ENCODE measurements around the gene STK38.

Gene STK38

GRCh38 chr6:36523936-36524499 is 23.3 kb downstream of the STK38 start:
- Histone ChIP-seq H3K4me3 (ENCODE audit: low read length in 2 of 2) (no peak overlapping the region), H3K4me1 (ENCODE audit: control insufficient read depth in 2 of 2, insufficient read depth in 2 of 2, low read length in 2 of 2) (peaks cover 0 to 3% of the 10 kb centered on the region in 2 donors), H3K36me3 (ENCODE audit: control insufficient read depth in 2 of 2, insufficient read depth in 2 of 2, low read length in 2 of 2) (peaks cover 46 to 68% of the 10 kb centered on the region in 2 donors), H3K27me3 (ENCODE audit: control insufficient read depth in 2 of 2, insufficient read depth in 2 of 2, low read length in 2 of 2) (no peaks in the 10 kb centered on the region), H3K9me3 (ENCODE audit: control insufficient read depth in 2 of 2, low read length in 2 of 2) (no peaks in the 10 kb centered on the region), H3K9ac (ENCODE audit: low read depth in 1 of 2, low read length in 2 of 2) (no peak overlapping the region), H3K27ac (ENCODE audit: low read depth in 2 of 2, low read length in 2 of 2) (no peak overlapping the region)

DNA sequence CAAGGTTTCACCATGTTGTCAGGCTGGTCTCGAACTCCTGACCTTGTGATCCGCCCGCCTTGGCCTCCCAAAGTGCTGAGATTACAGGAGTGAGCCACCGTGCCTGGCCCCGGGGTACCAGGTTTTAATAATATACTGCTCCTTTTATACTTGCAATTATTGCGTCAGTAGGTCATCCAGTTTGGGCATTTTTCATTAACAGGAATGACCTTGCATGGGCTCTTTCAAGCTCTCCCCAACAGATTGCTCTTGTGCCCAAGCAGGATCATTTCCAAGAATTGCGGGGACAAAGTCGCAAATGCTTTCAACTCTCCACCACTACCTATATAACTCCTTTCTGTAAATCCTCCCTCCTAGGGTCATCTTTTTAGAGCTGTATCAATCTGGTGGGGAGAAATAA is 23.8 kb downstream of the STK38 start:
- H3K9me3 ChIP-seq (ENCODE audit: control insufficient read depth in 2 of 2, low read length in 2 of 2), result no peaks in the 10 kb centered on the region
- H3K4me1 ChIP-seq (ENCODE audit: control insufficient read depth in 2 of 2, insufficient read depth in 2 of 2, low read length in 2 of 2), result peaks cover 0 to 3% of the 10 kb centered on the region in 2 donors
- H3K9ac ChIP-seq (ENCODE audit: low read depth in 1 of 2, low read length in 2 of 2), result no peak overlapping the region
- no peak overlapping the region for H3K4me3 ChIP-seq (ENCODE audit: low read length in 2 of 2)
- H3K27me3 ChIP-seq (ENCODE audit: control insufficient read depth in 2 of 2, insufficient read depth in 2 of 2, low read length in 2 of 2), result no peaks in the 10 kb centered on the region
- no peak overlapping the region for H3K27ac ChIP-seq (ENCODE audit: low read depth in 2 of 2, low read length in 2 of 2)
- peaks cover 50 to 68% of the 10 kb centered on the region in 2 donors for H3K36me3 ChIP-seq (ENCODE audit: control insufficient read depth in 2 of 2, insufficient read depth in 2 of 2, low read length in 2 of 2)

DNA sequence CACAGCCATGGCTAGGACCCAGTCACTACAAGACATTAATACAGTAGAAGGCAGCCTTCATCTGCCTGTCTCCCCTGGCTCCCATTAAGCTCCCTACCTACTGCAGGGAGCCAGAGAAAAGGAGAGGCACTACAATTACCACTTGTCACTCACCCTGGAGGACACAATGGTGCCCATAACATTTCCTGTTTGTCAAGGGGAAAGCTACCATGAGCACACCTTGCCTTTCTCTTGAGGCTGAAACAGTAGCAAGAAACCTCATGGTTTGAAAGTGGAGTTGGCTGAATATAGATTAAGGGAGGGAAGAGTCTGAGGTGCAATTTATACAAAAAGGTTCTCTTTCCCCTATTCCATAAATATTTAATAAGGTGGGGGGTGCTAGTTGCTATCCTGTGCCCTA is 27.9 kb downstream of the STK38 start:
- no peak overlapping the region for H3K27ac ChIP-seq (ENCODE audit: low read depth in 2 of 2, low read length in 2 of 2)
- no peaks in the 10 kb centered on the region for H3K27me3 ChIP-seq (ENCODE audit: control insufficient read depth in 2 of 2, insufficient read depth in 2 of 2, low read length in 2 of 2)
- H3K9ac ChIP-seq (ENCODE audit: low read depth in 1 of 2, low read length in 2 of 2), result no peak overlapping the region
- H3K36me3 ChIP-seq (ENCODE audit: control insufficient read depth in 2 of 2, insufficient read depth in 2 of 2, low read length in 2 of 2), result peaks cover 47 to 69% of the 10 kb centered on the region in 2 donors
- no peak overlapping the region for H3K4me3 ChIP-seq (ENCODE audit: low read length in 2 of 2)
- no peaks in the 10 kb centered on the region for H3K9me3 ChIP-seq (ENCODE audit: control insufficient read depth in 2 of 2, low read length in 2 of 2)
- peaks cover 20 to 23% of the 10 kb centered on the region in 2 donors for H3K4me1 ChIP-seq (ENCODE audit: control insufficient read depth in 2 of 2, insufficient read depth in 2 of 2, low read length in 2 of 2)

GRCh38 chr6:36517408-36517807 is 29.9 kb downstream of the STK38 start:
- Histone ChIP-seq H3K9me3 (ENCODE audit: control insufficient read depth in 2 of 2, low read length in 2 of 2) (no peaks in the 10 kb centered on the region), H3K27ac (ENCODE audit: low read depth in 2 of 2, low read length in 2 of 2) (no peak overlapping the region), H3K36me3 (ENCODE audit: control insufficient read depth in 2 of 2, insufficient read depth in 2 of 2, low read length in 2 of 2) (peaks cover 37 to 54% of the 10 kb centered on the region in 2 donors), H3K9ac (ENCODE audit: low read depth in 1 of 2, low read length in 2 of 2) (no peak overlapping the region), H3K4me3 (ENCODE audit: low read length in 2 of 2) (no peak overlapping the region), H3K27me3 (ENCODE audit: control insufficient read depth in 2 of 2, insufficient read depth in 2 of 2, low read length in 2 of 2) (no peaks in the 10 kb centered on the region), H3K4me1 (ENCODE audit: control insufficient read depth in 2 of 2, insufficient read depth in 2 of 2, low read length in 2 of 2) (peaks cover 20 to 26% of the 10 kb centered on the region in 2 donors)

DNA sequence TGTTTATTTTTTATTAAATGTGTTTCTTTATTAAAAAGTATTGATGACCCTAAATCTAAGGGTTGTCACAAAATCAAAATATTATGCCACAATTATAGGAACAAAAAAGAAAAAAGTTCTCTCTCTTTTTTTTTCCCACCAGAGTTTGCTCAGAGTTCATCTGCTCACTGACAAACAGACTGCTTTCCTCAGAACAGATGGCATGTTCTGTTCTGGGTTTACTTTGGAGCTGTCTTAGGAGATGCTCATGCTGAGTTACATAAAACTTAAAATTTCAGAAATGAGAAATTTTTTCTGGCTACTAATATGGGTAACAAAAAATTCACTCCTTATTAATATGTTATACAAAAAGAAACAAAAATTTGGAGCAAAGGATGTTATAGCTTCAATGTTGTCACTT is 30.3 kb downstream of the STK38 start:
- H3K9me3 ChIP-seq (ENCODE audit: control insufficient read depth in 2 of 2, low read length in 2 of 2), result no peaks in the 10 kb centered on the region
- no peak overlapping the region for H3K27ac ChIP-seq (ENCODE audit: low read depth in 2 of 2, low read length in 2 of 2)
- no peak overlapping the region for H3K9ac ChIP-seq (ENCODE audit: low read depth in 1 of 2, low read length in 2 of 2)
- H3K4me1 ChIP-seq (ENCODE audit: control insufficient read depth in 2 of 2, insufficient read depth in 2 of 2, low read length in 2 of 2), result peaks cover 23 to 31% of the 10 kb centered on the region in 2 donors
- no peak overlapping the region for H3K4me3 ChIP-seq (ENCODE audit: low read length in 2 of 2)
- no peaks in the 10 kb centered on the region for H3K27me3 ChIP-seq (ENCODE audit: control insufficient read depth in 2 of 2, insufficient read depth in 2 of 2, low read length in 2 of 2)
- H3K36me3 ChIP-seq (ENCODE audit: control insufficient read depth in 2 of 2, insufficient read depth in 2 of 2, low read length in 2 of 2), result peaks cover 33 to 54% of the 10 kb centered on the region in 2 donors

DNA sequence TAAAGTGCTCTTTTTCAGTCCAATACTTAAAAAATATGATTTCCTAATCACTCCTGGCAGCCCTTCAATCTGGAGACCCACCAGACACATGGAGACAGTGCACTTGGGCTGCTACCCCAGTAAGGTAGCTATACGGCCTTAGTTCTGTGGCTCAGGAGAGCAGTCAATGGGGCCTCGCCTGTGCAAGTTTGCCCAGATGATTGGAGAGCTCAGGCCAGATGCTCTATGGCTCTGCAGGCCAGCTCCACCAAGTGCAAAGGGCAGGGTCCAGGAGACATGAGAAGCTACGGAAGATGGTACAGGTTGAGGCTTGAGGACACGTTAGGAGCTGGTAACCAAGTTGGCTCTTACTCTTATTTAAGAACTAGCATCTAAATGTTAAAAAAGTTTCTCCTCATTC is 30.7 kb downstream of the STK38 start:
- Histone ChIP-seq H3K36me3 (ENCODE audit: control insufficient read depth in 2 of 2, insufficient read depth in 2 of 2, low read length in 2 of 2) (peaks cover 29 to 52% of the 10 kb centered on the region in 2 donors), H3K4me3 (ENCODE audit: low read length in 2 of 2) (no peak overlapping the region), H3K9ac (ENCODE audit: low read depth in 1 of 2, low read length in 2 of 2) (peak overlapping the region in 1 of 2 donors; percentile 24), H3K4me1 (ENCODE audit: control insufficient read depth in 2 of 2, insufficient read depth in 2 of 2, low read length in 2 of 2) (peaks cover 23 to 32% of the 10 kb centered on the region in 2 donors), H3K27ac (ENCODE audit: low read depth in 2 of 2, low read length in 2 of 2) (peak overlapping the region in 1 of 2 donors; percentile 82), H3K27me3 (ENCODE audit: control insufficient read depth in 2 of 2, insufficient read depth in 2 of 2, low read length in 2 of 2) (no peaks in the 10 kb centered on the region), H3K9me3 (ENCODE audit: control insufficient read depth in 2 of 2, low read length in 2 of 2) (no peaks in the 10 kb centered on the region)

GRCh38 chr6:36515844-36516243 is 31.4 kb downstream of the STK38 start:
- Histone ChIP-seq H3K4me1 (ENCODE audit: control insufficient read depth in 2 of 2, insufficient read depth in 2 of 2, low read length in 2 of 2) (peaks cover 28 to 33% of the 10 kb centered on the region in 2 donors), H3K9me3 (ENCODE audit: control insufficient read depth in 2 of 2, low read length in 2 of 2) (no peaks in the 10 kb centered on the region), H3K27ac (ENCODE audit: low read depth in 2 of 2, low read length in 2 of 2) (peak overlapping the region; percentile 82 to 89), H3K36me3 (ENCODE audit: control insufficient read depth in 2 of 2, insufficient read depth in 2 of 2, low read length in 2 of 2) (peaks cover 28 to 47% of the 10 kb centered on the region in 2 donors), H3K4me3 (ENCODE audit: low read length in 2 of 2) (no peak overlapping the region), H3K9ac (ENCODE audit: low read depth in 1 of 2, low read length in 2 of 2) (no peak overlapping the region), H3K27me3 (ENCODE audit: control insufficient read depth in 2 of 2, insufficient read depth in 2 of 2, low read length in 2 of 2) (no peaks in the 10 kb centered on the region)

- peaks cover 19 to 46% of the 10 kb centered on the region in 2 donors for H3K36me3 ChIP-seq (ENCODE audit: control insufficient read depth in 2 of 2, insufficient read depth in 2 of 2, low read length in 2 of 2)
- no peaks in the 10 kb centered on the region for H3K27me3 ChIP-seq (ENCODE audit: control insufficient read depth in 2 of 2, insufficient read depth in 2 of 2, low read length in 2 of 2)
- no peaks in the 10 kb centered on the region for H3K9me3 ChIP-seq (ENCODE audit: control insufficient read depth in 2 of 2, low read length in 2 of 2)
- H3K4me1 ChIP-seq (ENCODE audit: control insufficient read depth in 2 of 2, insufficient read depth in 2 of 2, low read length in 2 of 2), result peaks cover 35 to 42% of the 10 kb centered on the region in 2 donors
- H3K9ac ChIP-seq (ENCODE audit: low read depth in 1 of 2, low read length in 2 of 2), result peak overlapping the region in 1 of 2 donors; percentile 51
- H3K27ac ChIP-seq (ENCODE audit: low read depth in 2 of 2, low read length in 2 of 2), result peak overlapping the region; percentile 82 to 89
- peak overlapping the region in 1 of 2 donors; percentile 16 for H3K4me3 ChIP-seq (ENCODE audit: low read length in 2 of 2)
Observed at GRCh38 chr6:36514554-36515456, 32.5 kb downstream of the STK38 start.

DNA sequence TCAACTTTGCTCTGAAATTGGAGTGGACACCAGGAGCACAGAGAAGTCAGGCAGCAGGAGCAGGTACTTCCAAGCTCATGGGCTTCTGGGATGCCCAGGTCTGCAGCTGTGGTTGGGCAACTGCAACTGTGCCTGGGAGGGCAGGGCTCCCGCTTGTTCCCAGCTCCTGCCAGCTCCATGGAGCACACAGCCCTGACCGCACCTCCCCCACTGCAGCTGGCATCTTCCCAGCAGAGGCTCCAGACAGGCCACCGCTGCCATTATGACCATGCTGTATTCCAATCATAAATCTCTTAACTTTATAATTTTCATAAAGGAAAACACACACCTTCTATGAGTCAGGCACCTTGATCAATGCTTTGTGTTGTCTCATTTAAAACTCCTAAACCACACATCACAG is 36.9 kb downstream of the STK38 start:
- Histone ChIP-seq H3K9me3 (ENCODE audit: control insufficient read depth in 2 of 2, low read length in 2 of 2) (no peaks in the 10 kb centered on the region), H3K36me3 (ENCODE audit: control insufficient read depth in 2 of 2, insufficient read depth in 2 of 2, low read length in 2 of 2) (peaks cover 12 to 33% of the 10 kb centered on the region in 2 donors), H3K27me3 (ENCODE audit: control insufficient read depth in 2 of 2, insufficient read depth in 2 of 2, low read length in 2 of 2) (no peaks in the 10 kb centered on the region), H3K27ac (ENCODE audit: low read depth in 2 of 2, low read length in 2 of 2) (peak overlapping the region; percentile 63 to 88), H3K4me3 (ENCODE audit: low read length in 2 of 2) (no peak overlapping the region), H3K4me1 (ENCODE audit: control insufficient read depth in 2 of 2, insufficient read depth in 2 of 2, low read length in 2 of 2) (peaks cover 30 to 52% of the 10 kb centered on the region in 2 donors), H3K9ac (ENCODE audit: low read depth in 1 of 2, low read length in 2 of 2) (peak overlapping the region in 1 of 2 donors; percentile 43)

DNA sequence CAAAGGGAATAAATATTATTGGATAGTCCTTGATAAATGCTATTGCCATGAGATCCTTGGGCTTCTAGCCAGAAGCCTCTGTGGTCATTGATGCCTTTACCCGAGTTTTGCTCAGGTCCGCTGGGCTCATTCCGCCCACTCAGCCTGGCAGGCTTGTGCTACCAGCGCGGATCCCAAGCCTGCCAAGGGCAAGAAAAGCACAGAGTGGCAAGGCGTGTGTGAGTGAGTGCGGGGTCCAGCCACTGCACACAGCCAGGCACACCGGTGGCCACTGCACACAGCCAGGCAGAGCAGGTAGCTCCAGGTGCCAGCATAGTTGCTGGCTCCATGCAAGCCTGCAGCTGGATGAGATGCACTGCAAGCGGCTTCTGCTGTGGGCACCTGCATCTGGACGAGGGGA is 38.7 kb downstream of the STK38 start:
- no peaks in the 10 kb centered on the region for H3K9me3 ChIP-seq (ENCODE audit: control insufficient read depth in 2 of 2, low read length in 2 of 2)
- H3K27me3 ChIP-seq (ENCODE audit: control insufficient read depth in 2 of 2, insufficient read depth in 2 of 2, low read length in 2 of 2), result no peaks in the 10 kb centered on the region
- peaks cover 24 to 51% of the 10 kb centered on the region in 2 donors for H3K4me1 ChIP-seq (ENCODE audit: control insufficient read depth in 2 of 2, insufficient read depth in 2 of 2, low read length in 2 of 2)
- no peak overlapping the region for H3K9ac ChIP-seq (ENCODE audit: low read depth in 1 of 2, low read length in 2 of 2)
- no peak overlapping the region for H3K27ac ChIP-seq (ENCODE audit: low read depth in 2 of 2, low read length in 2 of 2)
- H3K4me3 ChIP-seq (ENCODE audit: low read length in 2 of 2), result no peak overlapping the region
- peaks cover 13 to 35% of the 10 kb centered on the region in 2 donors for H3K36me3 ChIP-seq (ENCODE audit: control insufficient read depth in 2 of 2, insufficient read depth in 2 of 2, low read length in 2 of 2)
